Fibroblast of lung (primary cell): ENCODE measurements around the gene GDPGP1.

ENCODE experiments used
- EZH2 ChIP-seq: IDR thresholded peaks from 2 replicates; pipeline ENCODE4 v1.5.1; 2012; ENCODE audit warnings: low read length, control low read depth, mild to moderate bottlenecking; ENCODE audit errors: missing control alignments
- TF ChIP-seq, protein P1 (sequence below), 2 donors: IDR thresholded peaks in 1 of 2; conservative IDR thresholded peaks in 1 of 2; 1 replicate in 1 of 2; 2 replicates in 1 of 2; pipeline ENCODE4 v1.5.1; 2011 to 2012; ENCODE audit warnings: low read length in 2 of 2, control low read depth in 1 of 2, inconsistent platforms in 1 of 2, low read depth in 1 of 2, mild to moderate bottlenecking in 1 of 2

GRCh38 chr15:90262426-90262825 lies 28.4 kb downstream of the GDPGP1 start:
- TF ChIP-seq, protein P1, sequence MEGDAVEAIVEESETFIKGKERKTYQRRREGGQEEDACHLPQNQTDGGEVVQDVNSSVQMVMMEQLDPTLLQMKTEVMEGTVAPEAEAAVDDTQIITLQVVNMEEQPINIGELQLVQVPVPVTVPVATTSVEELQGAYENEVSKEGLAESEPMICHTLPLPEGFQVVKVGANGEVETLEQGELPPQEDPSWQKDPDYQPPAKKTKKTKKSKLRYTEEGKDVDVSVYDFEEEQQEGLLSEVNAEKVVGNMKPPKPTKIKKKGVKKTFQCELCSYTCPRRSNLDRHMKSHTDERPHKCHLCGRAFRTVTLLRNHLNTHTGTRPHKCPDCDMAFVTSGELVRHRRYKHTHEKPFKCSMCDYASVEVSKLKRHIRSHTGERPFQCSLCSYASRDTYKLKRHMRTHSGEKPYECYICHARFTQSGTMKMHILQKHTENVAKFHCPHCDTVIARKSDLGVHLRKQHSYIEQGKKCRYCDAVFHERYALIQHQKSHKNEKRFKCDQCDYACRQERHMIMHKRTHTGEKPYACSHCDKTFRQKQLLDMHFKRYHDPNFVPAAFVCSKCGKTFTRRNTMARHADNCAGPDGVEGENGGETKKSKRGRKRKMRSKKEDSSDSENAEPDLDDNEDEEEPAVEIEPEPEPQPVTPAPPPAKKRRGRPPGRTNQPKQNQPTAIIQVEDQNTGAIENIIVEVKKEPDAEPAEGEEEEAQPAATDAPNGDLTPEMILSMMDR (conservative IDR thresholded peaks at IDR 0.05 in 1 of 2, IDR thresholded peaks at IDR 0.05 in 1 of 2; ENCODE audit: low read depth in 1 of 2, low read length in 2 of 2): no peak
- no peak for TF ChIP-seq EZH2
